ENCODE data around the gene TNXB.

- TF ChIP-seq SAFB2 (IDR thresholded peaks at IDR 0.05; ENCODE audit: borderline replicate concordance, low read depth, low read length, severe bottlenecking) (no peak), UBTF (IDR thresholded peaks at IDR 0.05; ENCODE audit: borderline replicate concordance in 1 of 2, low read depth in 2 of 2, low read length in 2 of 2) (no peak), NR4A1 (CRISPR knock-in tag; IDR thresholded peaks at IDR 0.05) (no peak), NR4A1 (tag; IDR thresholded peaks at IDR 0.05) (no peak), JUND (IDR thresholded peaks at IDR 0.05; ENCODE audit: borderline replicate concordance, low read depth, low read length) (peak; percentile 37; the same call in 1 of the 2 replicates), JUND (tag; IDR thresholded peaks at IDR 0.05; ENCODE audit: borderline replicate concordance, low read depth, low read length) (no peak), SETDB1 (IDR thresholded peaks at IDR 0.05; ENCODE audit: low read length) (no peak)
- TF ChIP-seq, protein P1, sequence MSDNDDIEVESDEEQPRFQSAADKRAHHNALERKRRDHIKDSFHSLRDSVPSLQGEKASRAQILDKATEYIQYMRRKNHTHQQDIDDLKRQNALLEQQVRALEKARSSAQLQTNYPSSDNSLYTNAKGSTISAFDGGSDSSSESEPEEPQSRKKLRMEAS (CRISPR knock-in tag; IDR thresholded peaks at IDR 0.05) = 0 out of 2 replicates have a peak, but pooled peaks have one; percentile 18
- TF ChIP-seq, protein P2, sequence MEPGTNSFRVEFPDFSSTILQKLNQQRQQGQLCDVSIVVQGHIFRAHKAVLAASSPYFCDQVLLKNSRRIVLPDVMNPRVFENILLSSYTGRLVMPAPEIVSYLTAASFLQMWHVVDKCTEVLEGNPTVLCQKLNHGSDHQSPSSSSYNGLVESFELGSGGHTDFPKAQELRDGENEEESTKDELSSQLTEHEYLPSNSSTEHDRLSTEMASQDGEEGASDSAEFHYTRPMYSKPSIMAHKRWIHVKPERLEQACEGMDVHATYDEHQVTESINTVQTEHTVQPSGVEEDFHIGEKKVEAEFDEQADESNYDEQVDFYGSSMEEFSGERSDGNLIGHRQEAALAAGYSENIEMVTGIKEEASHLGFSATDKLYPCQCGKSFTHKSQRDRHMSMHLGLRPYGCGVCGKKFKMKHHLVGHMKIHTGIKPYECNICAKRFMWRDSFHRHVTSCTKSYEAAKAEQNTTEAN (CRISPR knock-in tag; IDR thresholded peaks at IDR 0.05) = no peak
These were observed 4.5 kb upstream of the TNXB start for GRCh38 chr6:32113386-32114352.

Data from K562 (cell line).